Thoracic aorta (tissue), 2 donors: ENCODE data around the gene IER5. TPM values are rescaled to one million over a fixed set of nuclear protein-coding genes. Genes with fewer than 3 reads are reported as not detected.

ENCODE experiments used
- ATAC-seq: fragments of 150-250 bp; one replicate; pipeline ENCODE4 v1.8.0; 2017; ENCODE audit warnings: low read depth; ENCODE audit not compliant: insufficient number of reproducible peaks, low FRiP score
- DNase-seq: peaks from one replicate; pipeline ENCODE4 v3.0.0-alpha.2; 2020; ENCODE audit warnings: low spot score
- H3K27ac ChIP-seq, 2 donors: fragments of 200-600 bp; sonication (generic); 1 replicate in 1 of 2; 2 replicates in 1 of 2; pipeline ENCODE4 v1.5.1; 2016; ENCODE audit warnings: mild to moderate bottlenecking in 2 of 2, moderate library complexity in 2 of 2
- H3K27me3 ChIP-seq: fragments of 200-600 bp; sonication (generic); replicated peaks from 2 replicates; pipeline ENCODE4 v1.6.0; 2016; ENCODE audit warnings: mild to moderate bottlenecking; ENCODE audit not compliant: insufficient read depth
- H3K36me3 ChIP-seq: fragments of 200-600 bp; sonication (generic); one replicate; pipeline ENCODE4 v1.5.1; 2016
- H3K4me1 ChIP-seq, 2 donors: fragments of 200-600 bp; sonication (generic); 1 replicate in 1 of 2; 2 replicates in 1 of 2; pipeline versions ENCODE4 v1.5.1 to v1.6.0; 2016; ENCODE audit warnings: low read depth in 2 of 2, mild to moderate bottlenecking in 1 of 2; ENCODE audit not compliant: control insufficient read depth in 1 of 2
- H3K4me3 ChIP-seq: fragments of 200-600 bp; sonication (generic); 2 replicates; pipeline ENCODE4 v1.5.1; 2016; ENCODE audit warnings: mild to moderate bottlenecking
- H3K9me3 ChIP-seq: fragments of 200-600 bp; sonication (generic); 2 replicates; pipeline ENCODE4 v1.5.1; 2016
- total RNA-seq, 2 donors: library from RNA; depleted of rRNA; stranded (reverse); fragments of >200 nt; gene quantifications; one replicate each; pipeline versions ENCODE4 v1.1.0 to v1.2.3, GENCODE V29; 2016
- TF ChIP-seq, protein P1 (sequence below): fragments of 200-600 bp; sonication (generic); IDR thresholded peaks from one replicate; pipeline ENCODE4 v1.5.1; 2019; ENCODE audit warnings: antibody characterized with exemption

Gene IER5
- total RNA-seq, 2 donors from 2014 or later = 20.2 to 55.8 TPM

DNA sequence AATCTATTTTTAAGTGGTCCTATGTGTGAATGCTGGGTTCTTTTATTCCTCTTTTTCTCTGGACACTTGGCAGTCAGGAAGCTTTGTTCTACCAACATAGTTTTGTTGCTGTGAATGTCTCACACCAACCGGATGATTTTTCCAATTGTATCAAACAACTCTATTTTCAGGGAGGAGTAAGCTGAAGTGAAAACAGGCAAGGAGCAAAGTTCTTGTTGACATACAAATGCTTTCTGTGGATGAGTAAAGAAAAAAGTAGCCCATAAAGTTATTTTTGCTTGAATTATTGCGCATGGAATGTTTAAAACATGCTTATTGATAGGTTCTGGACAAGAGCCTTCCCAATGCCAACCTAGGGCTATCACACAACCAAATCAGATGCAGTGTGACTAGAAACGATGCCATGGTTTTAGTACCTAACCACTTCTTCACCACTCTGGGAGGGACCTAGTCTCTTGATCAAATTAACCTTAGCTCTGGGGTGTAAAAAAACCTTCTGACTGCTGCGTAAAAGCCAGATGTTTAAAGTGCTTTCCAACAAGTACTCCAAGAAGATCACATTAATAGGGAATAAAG is 4.5 kb downstream of the IER5 start:
- DNase-seq (no peak), ATAC-seq (no peak)
- TF ChIP-seq, protein P1, sequence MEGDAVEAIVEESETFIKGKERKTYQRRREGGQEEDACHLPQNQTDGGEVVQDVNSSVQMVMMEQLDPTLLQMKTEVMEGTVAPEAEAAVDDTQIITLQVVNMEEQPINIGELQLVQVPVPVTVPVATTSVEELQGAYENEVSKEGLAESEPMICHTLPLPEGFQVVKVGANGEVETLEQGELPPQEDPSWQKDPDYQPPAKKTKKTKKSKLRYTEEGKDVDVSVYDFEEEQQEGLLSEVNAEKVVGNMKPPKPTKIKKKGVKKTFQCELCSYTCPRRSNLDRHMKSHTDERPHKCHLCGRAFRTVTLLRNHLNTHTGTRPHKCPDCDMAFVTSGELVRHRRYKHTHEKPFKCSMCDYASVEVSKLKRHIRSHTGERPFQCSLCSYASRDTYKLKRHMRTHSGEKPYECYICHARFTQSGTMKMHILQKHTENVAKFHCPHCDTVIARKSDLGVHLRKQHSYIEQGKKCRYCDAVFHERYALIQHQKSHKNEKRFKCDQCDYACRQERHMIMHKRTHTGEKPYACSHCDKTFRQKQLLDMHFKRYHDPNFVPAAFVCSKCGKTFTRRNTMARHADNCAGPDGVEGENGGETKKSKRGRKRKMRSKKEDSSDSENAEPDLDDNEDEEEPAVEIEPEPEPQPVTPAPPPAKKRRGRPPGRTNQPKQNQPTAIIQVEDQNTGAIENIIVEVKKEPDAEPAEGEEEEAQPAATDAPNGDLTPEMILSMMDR = no peak
- H3K27me3 ChIP-seq = no peaks in the 10 kb centered on the region
- H3K4me1 ChIP-seq = peaks cover 38 to 72% of the 10 kb centered on the region in 2 donors
- peak overlapping the region; percentile 1 for H3K4me3 ChIP-seq
- H3K9me3 ChIP-seq = no peaks in the 10 kb centered on the region
- peak overlapping the region in 1 of 2 donors; percentile 16 for H3K27ac ChIP-seq
- no peaks in the 10 kb centered on the region for H3K36me3 ChIP-seq

DNA sequence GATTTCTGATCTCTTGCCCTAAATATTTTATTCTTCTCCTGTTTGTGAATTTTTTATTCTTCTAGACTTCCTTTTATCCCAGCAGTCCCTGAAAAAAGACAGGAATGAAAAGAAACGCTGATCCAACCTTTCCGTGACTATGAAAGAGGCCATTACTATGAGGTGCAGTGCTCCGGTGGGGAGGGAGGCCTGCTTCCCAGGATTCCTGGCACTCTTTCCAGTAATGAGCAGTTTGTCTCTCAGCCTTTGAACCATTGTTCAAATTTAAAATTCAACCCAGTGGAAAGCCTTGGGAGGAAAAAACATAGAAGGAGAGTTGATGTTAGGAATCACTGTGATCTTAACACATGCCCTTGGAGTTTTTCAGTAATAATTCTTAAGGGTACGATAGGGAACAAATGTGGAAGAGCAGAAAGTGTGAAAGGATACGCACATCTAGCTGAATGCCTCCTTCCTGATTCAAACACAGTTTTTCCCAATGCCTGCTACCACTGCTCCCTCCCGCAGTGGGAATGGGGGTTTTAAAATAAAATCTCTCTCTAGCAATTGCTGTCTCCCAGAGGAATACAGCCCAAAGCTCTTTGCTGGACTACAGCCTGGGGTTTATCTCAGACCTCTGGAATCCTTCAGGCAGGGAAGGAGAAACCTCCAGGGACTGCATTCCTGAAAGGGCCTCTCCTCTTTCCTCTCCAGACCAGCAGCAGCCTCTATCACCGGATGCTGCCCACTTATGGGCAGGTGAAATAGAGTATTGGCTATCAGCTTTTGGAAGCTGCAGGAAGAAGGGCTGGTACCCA is 6.1 kb downstream of the IER5 start:
- DNase-seq (no peak), ATAC-seq (peak; percentile 56)
- H3K4me3 ChIP-seq = peak overlapping the region; percentile 13
- H3K4me1 ChIP-seq = peaks cover 43 to 79% of the 10 kb centered on the region in 2 donors
- no peaks in the 10 kb centered on the region for H3K9me3 ChIP-seq
- peak overlapping the region; percentile 55 to 57 for H3K27ac ChIP-seq
- TF ChIP-seq, protein P1 = no peak
- no peaks in the 10 kb centered on the region for H3K27me3 ChIP-seq
- H3K36me3 ChIP-seq = no peaks in the 10 kb centered on the region

- peaks cover 43 to 86% of the 10 kb centered on the region in 2 donors for H3K4me1 ChIP-seq
- ATAC-seq (no peak), DNase-seq (no peak)
- H3K4me3 ChIP-seq = no peak overlapping the region
- H3K9me3 ChIP-seq = no peaks in the 10 kb centered on the region
- H3K27me3 ChIP-seq = no peaks in the 10 kb centered on the region
- no peaks in the 10 kb centered on the region for H3K36me3 ChIP-seq
- peak overlapping the region; percentile 57 to 61 for H3K27ac ChIP-seq
- TF ChIP-seq, protein P1 = no peak
Observed at GRCh38 chr1:181095260-181095659, 6.8 kb downstream of the IER5 start.

GRCh38 chr1:181095763-181096184 is 7.3 kb downstream of the IER5 start:
- ATAC-seq (no peak), DNase-seq (no peak)
- no peak overlapping the region for H3K4me3 ChIP-seq
- peak overlapping the region; percentile 57 to 61 for H3K27ac ChIP-seq
- no peaks in the 10 kb centered on the region for H3K36me3 ChIP-seq
- peaks cover 43 to 86% of the 10 kb centered on the region in 2 donors for H3K4me1 ChIP-seq
- TF ChIP-seq, protein P1 = no peak
- H3K9me3 ChIP-seq = no peaks in the 10 kb centered on the region
- no peaks in the 10 kb centered on the region for H3K27me3 ChIP-seq

GRCh38 chr1:181097242-181097641 is 8.7 kb downstream of the IER5 start:
- H3K9me3 ChIP-seq = no peaks in the 10 kb centered on the region
- H3K4me3 ChIP-seq = no peak overlapping the region
- ATAC-seq (no peak), DNase-seq (no peak)
- no peaks in the 10 kb centered on the region for H3K36me3 ChIP-seq
- no peaks in the 10 kb centered on the region for H3K27me3 ChIP-seq
- H3K4me1 ChIP-seq = peaks cover 40 to 71% of the 10 kb centered on the region in 2 donors
- TF ChIP-seq, protein P1 = no peak
- H3K27ac ChIP-seq = peak overlapping the region in 1 of 2 donors; percentile 57
